Activated CD8-positive, alpha-beta T cell treated with anti-CD3 and anti-CD28 coated beads, Interleukin-2, amount 10 ng/mL, durations not matched to agents 7 days and 5 days (primary cell): ENCODE measurements around the gene NPC2. TPM values are rescaled to one million over a fixed set of nuclear protein-coding genes. Genes with fewer than 3 reads are reported as not detected.
"Not testable (repeated sequence)": the region's sequence is repeated elsewhere in the genome, so short reads cannot be mapped to it uniquely, and the experiment has no call there.

Experiments
- ATAC-seq: fragments of 150-1000 bp; cut with Tn5 transposase; one replicate; pipeline ENCODE4 v1.10.0; 2021; ENCODE audit warnings: moderate library complexity
- CTCF ChIA-PET: fragments of 350-600 bp; sonication (Branson Sonifier 250); formaldehyde crosslinking; loops from one replicate; lab custom pipeline; 2021; ENCODE audit warnings: antibody characterized with exemption; lab: Charles Lee
- POLR2A ChIA-PET: fragments of 350-600 bp; sonication (Branson Sonifier 250); formaldehyde crosslinking; loops from one replicate; lab custom pipeline; 2021; ENCODE audit warnings: antibody characterized with exemption; lab: Charles Lee
- DNase-seq: peaks from one replicate; pipeline ENCODE4 v3.0.0-alpha.2; 2020
- H3K27ac Mint-ChIP-seq: one replicate; pipeline ENCODE4 v1.8.0; 2021; ENCODE audit warnings: mild to moderate bottlenecking, mixed read lengths
- H3K27me3 Mint-ChIP-seq: one replicate; pipeline ENCODE4 v1.8.0; 2021; ENCODE audit warnings: low read depth, mixed read lengths
- H3K36me3 Mint-ChIP-seq: one replicate; pipeline ENCODE4 v1.8.0; 2021; ENCODE audit warnings: low read depth, mixed read lengths
- H3K4me1 Mint-ChIP-seq: one replicate; pipeline ENCODE4 v1.8.0; 2021; ENCODE audit warnings: low read depth, mixed read lengths
- H3K4me3 Mint-ChIP-seq: one replicate; pipeline ENCODE4 v1.8.0; 2021; ENCODE audit warnings: mild to moderate bottlenecking, mixed read lengths
- H3K9me3 Mint-ChIP-seq: one replicate; pipeline ENCODE4 v1.8.0; 2022; ENCODE audit warnings: mixed read lengths; ENCODE audit not compliant: insufficient read depth
- total RNA-seq, 2 experiments: library from RNA; stranded (reverse); gene quantifications; one replicate each; pipeline ENCODE4 v1.2.3, GENCODE V29; 2021

The NPC2 gene
- total RNA-seq, 2 experiments from 2014 or later, result 31.4 to 32.2 TPM

- no peaks in the 10 kb centered on the region for H3K4me1 Mint-ChIP-seq
- DNase-seq (peak; percentile 35), ATAC-seq (peak; percentile 72)
- H3K4me3 Mint-ChIP-seq, result no peak overlapping the region
- no peaks in the 10 kb centered on the region for H3K9me3 Mint-ChIP-seq
- ChIA-PET POLR2A (no interaction called here), CTCF (interaction anchor here (2.1 kb wide), 1 partner anchor 27 kb away, joined by 8 read pairs; no protein-coding TSS in a partner anchor)
- no peak overlapping the region for H3K27ac Mint-ChIP-seq
- H3K36me3 Mint-ChIP-seq, result no peaks in the 10 kb centered on the region
- peaks cover 11% of the 10 kb centered on the region for H3K27me3 Mint-ChIP-seq
Measured at GRCh38 chr14:74459289-74459946, 33.7 kb downstream of the NPC2 start.

- no peaks in the 10 kb centered on the region for H3K36me3 Mint-ChIP-seq
- ATAC-seq, result no peak
- H3K27ac Mint-ChIP-seq, result no peak overlapping the region
- ChIA-PET POLR2A (no interaction called here), CTCF (interaction anchor here (1.3 kb wide), 1 partner anchor 8 kb away, joined by 3 read pairs; no protein-coding TSS in a partner anchor)
- no peak for DNase-seq
- H3K4me3 Mint-ChIP-seq, result no peak overlapping the region
- H3K27me3 Mint-ChIP-seq, result peaks cover 16% of the 10 kb centered on the region
- H3K9me3 Mint-ChIP-seq, result peaks cover 2% of the 10 kb centered on the region
- H3K4me1 Mint-ChIP-seq, result no peaks in the 10 kb centered on the region
Measured at GRCh38 chr14:74457565-74457895, 35.6 kb downstream of the NPC2 start.

- H3K27me3 Mint-ChIP-seq, result peaks cover 19% of the 10 kb centered on the region
- H3K9me3 Mint-ChIP-seq, result peaks cover 4% of the 10 kb centered on the region
- no peak overlapping the region for H3K27ac Mint-ChIP-seq
- H3K4me3 Mint-ChIP-seq, result no peak overlapping the region
- H3K4me1 Mint-ChIP-seq, result no peaks in the 10 kb centered on the region
- ATAC-seq (no peak), DNase-seq (no peak)
- POLR2A ChIA-PET, result interaction anchor here (0.6 kb wide), 1 partner anchor 307 kb away, joined by 3 read pairs; no protein-coding TSS in a partner anchor
- CTCF ChIA-PET, result interaction anchor here (0.6 to 1.3 kb wide), 2 partner anchors 9 to 852 kb away, joined by 3 read pairs; no protein-coding TSS in a partner anchor
- H3K36me3 Mint-ChIP-seq, result no peaks in the 10 kb centered on the region
Measured at GRCh38 chr14:74456684-74457564, 36.2 kb downstream of the NPC2 start.

- H3K4me1 Mint-ChIP-seq, H3K9me3 Mint-ChIP-seq: not testable (repeated sequence)
Measured at GRCh38 chr14:74454397-74454796, 38.7 kb downstream of the NPC2 start.

GRCh38 chr14:74444866-74445265 lies 48.2 kb downstream of the NPC2 start:
- H3K36me3 Mint-ChIP-seq, result no peaks in the 10 kb centered on the region
- CTCF ChIA-PET, result no interaction called here
- no peak for DNase-seq
- POLR2A ChIA-PET, result no interaction called here
- ATAC-seq, result no peak
- H3K27me3 Mint-ChIP-seq, result peaks cover 21% of the 10 kb centered on the region
- no peak overlapping the region for H3K4me3 Mint-ChIP-seq
- no peaks in the 10 kb centered on the region for H3K9me3 Mint-ChIP-seq
- no peaks in the 10 kb centered on the region for H3K4me1 Mint-ChIP-seq
- H3K27ac Mint-ChIP-seq, result no peak overlapping the region

More at GRCh38 chr14:74454397-74454796, 38.7 kb downstream of the NPC2 start:
- H3K4me3 Mint-ChIP-seq, DNase-seq, ATAC-seq, H3K27ac Mint-ChIP-seq, H3K36me3 Mint-ChIP-seq, CTCF ChIA-PET, POLR2A ChIA-PET: not testable (repeated sequence)
- H3K27me3 Mint-ChIP-seq, result peaks cover 21% of the 10 kb centered on the region

GRCh38 chr14:74442757-74443156 lies 50.3 kb downstream of the NPC2 start:
- Mint-ChIP-seq H3K9me3 (no peaks in the 10 kb centered on the region), H3K27ac (no peak overlapping the region), H3K27me3 (peaks cover 18% of the 10 kb centered on the region), H3K4me1 (no peaks in the 10 kb centered on the region), H3K36me3 (no peaks in the 10 kb centered on the region), H3K4me3 (no peak overlapping the region)
- ChIA-PET CTCF (no interaction called here), POLR2A (no interaction called here)
- no peak for ATAC-seq
- no peak for DNase-seq

GRCh38 chr14:74441113-74441512 lies 52.0 kb downstream of the NPC2 start:
- ATAC-seq (no peak), DNase-seq (no peak)
- H3K36me3 Mint-ChIP-seq, result no peaks in the 10 kb centered on the region
- ChIA-PET POLR2A (no interaction called here), CTCF (no interaction called here)
- H3K4me3 Mint-ChIP-seq, result no peak overlapping the region
- peaks cover 24% of the 10 kb centered on the region for H3K27me3 Mint-ChIP-seq
- no peaks in the 10 kb centered on the region for H3K9me3 Mint-ChIP-seq
- H3K27ac Mint-ChIP-seq, result no peak overlapping the region
- no peaks in the 10 kb centered on the region for H3K4me1 Mint-ChIP-seq

- no peak overlapping the region for H3K27ac Mint-ChIP-seq
- DNase-seq (no peak), ATAC-seq (no peak)
- H3K4me3 Mint-ChIP-seq, result no peak overlapping the region
- no peaks in the 10 kb centered on the region for H3K9me3 Mint-ChIP-seq
- no peaks in the 10 kb centered on the region for H3K4me1 Mint-ChIP-seq
- ChIA-PET CTCF (no interaction called here), POLR2A (no interaction called here)
- H3K27me3 Mint-ChIP-seq, result peaks cover 20% of the 10 kb centered on the region
- no peaks in the 10 kb centered on the region for H3K36me3 Mint-ChIP-seq
Measured at GRCh38 chr14:74438351-74438915, 54.7 kb downstream of the NPC2 start.

- Mint-ChIP-seq H3K27ac (no peak overlapping the region), H3K4me1 (no peaks in the 10 kb centered on the region), H3K27me3 (peaks cover 17% of the 10 kb centered on the region), H3K4me3 (no peak overlapping the region), H3K36me3 (no peaks in the 10 kb centered on the region), H3K9me3 (no peaks in the 10 kb centered on the region)
- no peak for ATAC-seq
- POLR2A ChIA-PET, result no interaction called here
- CTCF ChIA-PET, result no interaction called here
- no peak for DNase-seq
Measured at GRCh38 chr14:74437496-74438053, 55.5 kb downstream of the NPC2 start.

- H3K4me3 Mint-ChIP-seq, result no peak overlapping the region
- POLR2A ChIA-PET, result no interaction called here
- H3K27ac Mint-ChIP-seq, result no peak overlapping the region
- DNase-seq (no peak), ATAC-seq (no peak)
- no peaks in the 10 kb centered on the region for H3K9me3 Mint-ChIP-seq
- H3K27me3 Mint-ChIP-seq, result peaks cover 17% of the 10 kb centered on the region
- no peaks in the 10 kb centered on the region for H3K36me3 Mint-ChIP-seq
- no peaks in the 10 kb centered on the region for H3K4me1 Mint-ChIP-seq
- CTCF ChIA-PET, result no interaction called here
Measured at GRCh38 chr14:74434294-74434693, 58.8 kb downstream of the NPC2 start.

- H3K27me3 Mint-ChIP-seq, result peaks cover 37% of the 10 kb centered on the region
- peaks cover 2% of the 10 kb centered on the region for H3K4me1 Mint-ChIP-seq
- H3K4me3 Mint-ChIP-seq, result no peak overlapping the region
- DNase-seq (no peak), ATAC-seq (no peak)
- POLR2A ChIA-PET, result interaction anchor here (1.3 kb wide), 1 partner anchor 11 kb away, joined by 4 read pairs; no protein-coding TSS in a partner anchor
- no peaks in the 10 kb centered on the region for H3K9me3 Mint-ChIP-seq
- H3K27ac Mint-ChIP-seq, result no peak overlapping the region
- no peaks in the 10 kb centered on the region for H3K36me3 Mint-ChIP-seq
- CTCF ChIA-PET, result interaction anchor here (0.7 kb wide), 1 partner anchor 15 kb away, joined by 3 read pairs; no protein-coding TSS in a partner anchor
Measured at GRCh38 chr14:74429991-74430390, 63.1 kb downstream of the NPC2 start.
